ENCODE measurements around the gene RRP15.

DNA sequence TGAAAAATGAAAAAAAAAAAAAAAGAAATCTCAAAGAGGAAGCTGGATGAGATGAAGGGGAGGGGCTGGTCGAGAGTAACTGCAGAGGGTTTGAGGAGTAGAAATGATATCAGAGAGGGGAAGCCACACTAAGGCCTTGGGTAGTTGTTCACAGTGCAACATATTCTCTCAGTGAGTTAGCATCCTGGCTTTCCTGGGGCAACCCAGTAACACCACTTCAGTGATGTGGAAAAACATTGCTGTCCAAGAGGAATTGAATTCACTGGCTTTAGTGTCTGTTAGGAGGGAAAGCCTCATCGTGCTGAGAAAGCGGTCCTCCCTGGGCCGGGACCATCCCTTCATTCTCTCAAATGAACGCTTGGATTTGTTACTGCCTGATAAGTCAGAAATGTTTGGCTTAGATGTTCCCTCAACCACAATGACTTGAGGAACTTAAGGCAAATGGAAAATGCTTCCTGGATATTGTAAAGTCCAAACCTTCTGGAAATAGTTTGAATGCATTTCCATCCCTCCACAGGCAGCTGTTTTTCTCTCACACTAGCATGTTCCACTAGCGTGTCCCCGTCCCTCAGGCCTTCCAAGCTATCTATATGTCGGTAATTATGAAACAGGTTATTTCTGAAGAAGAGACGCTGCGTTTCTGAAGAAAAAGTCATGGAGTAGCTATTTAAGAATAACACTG, 72.3 kb downstream of the RRP15 start:
- TF ChIP-seq POLR2A (IDR thresholded peaks at IDR 0.05) (no peak), CTCF (IDR thresholded peaks at IDR 0.05) (no peak)
